H1 (cell line): ENCODE data around the gene BZW1. TPM values are rescaled to one million over a fixed set of nuclear protein-coding genes. Genes with fewer than 3 reads are reported as not detected.

ENCODE experiments used
- CTCF ChIA-PET: fragments of 300-600 bp; sonication (Branson Sonifier 250); formaldehyde crosslinking; loops from one replicate; lab custom pipeline; 2021; ENCODE audit not compliant: partially characterized antibody; lab: Charles Lee
- POLR2A ChIA-PET: fragments of 300-600 bp; sonication (Branson Sonifier 250); formaldehyde crosslinking; loops from one replicate; lab custom pipeline; 2021; ENCODE audit warnings: inconsistent platforms; ENCODE audit not compliant: partially characterized antibody; lab: Charles Lee
- DNase-seq, 2 experiments: peaks; one replicate each; pipeline versions ENCODE4 v3.0.0 to v3.0.0-alpha.2; 2010 to 2022; ENCODE audit warnings: low spot score in 2 of 2, low read depth in 1 of 2, mixed read lengths in 1 of 2
- FAIRE-seq: peaks from 2 replicates; lab custom pipeline; 2011; peaks lifted over from hg19 to GRCh38; lab: Jason Lieb, UNC
- H2AFZ ChIP-seq: 2 replicates; pipeline ENCODE4 v1.8.1; 2012; ENCODE audit warnings: low read length, inconsistent platforms
- H2AK5ac ChIP-seq: 2 replicates; pipeline ENCODE4 v1.6.1; 2013; ENCODE audit warnings: low read depth, low read length
- H2BK120ac ChIP-seq: replicated peaks from 2 replicates; pipeline ENCODE3; 2013; ENCODE audit warnings: low read depth, low read length, inconsistent platforms
- H2BK12ac ChIP-seq: 2 replicates; pipeline ENCODE4 v1.6.1; 2013; ENCODE audit warnings: low read depth, low read length
- H2BK15ac ChIP-seq: 2 replicates; pipeline ENCODE4 v1.6.1; 2013; ENCODE audit warnings: low read length
- H2BK20ac ChIP-seq: 2 replicates; pipeline ENCODE4 v1.6.1; 2013; ENCODE audit warnings: low read length
- H2BK5ac ChIP-seq: 2 replicates; pipeline ENCODE4 v1.6.1; 2013; ENCODE audit warnings: low read depth, low read length
- H3K14ac ChIP-seq: 2 replicates; pipeline ENCODE4 v1.6.1; 2013; ENCODE audit warnings: inconsistent platforms; ENCODE audit not compliant: insufficient read length
- H3K18ac ChIP-seq: 2 replicates; pipeline ENCODE4 v1.6.1; 2013; ENCODE audit warnings: low read length; ENCODE audit errors: extremely low read depth
- H3K23ac ChIP-seq: 2 replicates; pipeline ENCODE4 v1.6.1; 2013; ENCODE audit warnings: inconsistent platforms; ENCODE audit not compliant: insufficient read length
- H3K23me2 ChIP-seq: 2 replicates; pipeline ENCODE4 v1.6.1; 2013; ENCODE audit warnings: low read depth, low read length
- H3K27ac ChIP-seq: 2 replicates; pipeline ENCODE4 v1.6.1; 2011; ENCODE audit warnings: low read depth, low read length, inconsistent platforms
- H3K27me3 ChIP-seq, 4 experiments: replicated peaks in 1 of 4; 1 replicate in 1 of 4; 2 replicates in 3 of 4; pipeline versions ENCODE4 v1.6.1 to v1.8.1; 2011 to 2013; ENCODE audit warnings: low read length in 3 of 4, mild to moderate bottlenecking in 3 of 4, inconsistent platforms in 2 of 4, mixed read lengths in 2 of 4, moderate library complexity in 1 of 4; ENCODE audit not compliant: control insufficient read depth in 3 of 4, insufficient read depth in 3 of 4; ENCODE audit errors: extremely low read depth in 1 of 4
- H3K36me3 ChIP-seq, 4 experiments: 2 replicates each; pipeline versions ENCODE4 v1.6.1 to v1.8.1; 2011 to 2013; ENCODE audit warnings: mild to moderate bottlenecking in 4 of 4, low read length in 3 of 4, moderate library complexity in 2 of 4, control low read depth in 1 of 4, inconsistent platforms in 1 of 4; ENCODE audit not compliant: insufficient read depth in 4 of 4, control insufficient read depth in 2 of 4
- H3K4ac ChIP-seq: replicated peaks from 2 replicates; pipeline ENCODE3; 2013; ENCODE audit warnings: low read length, low read depth, mixed read lengths, inconsistent platforms; ENCODE audit not compliant: insufficient read length
- H3K4me1 ChIP-seq, 4 experiments: replicated peaks in 1 of 4; 1 replicate in 1 of 4; 2 replicates in 3 of 4; pipeline versions ENCODE4 v1.6.1 to v1.8.1; 2011 to 2013; ENCODE audit warnings: low read length in 3 of 4, inconsistent platforms in 2 of 4, mixed read lengths in 1 of 4; ENCODE audit not compliant: insufficient read depth in 4 of 4, control insufficient read depth in 3 of 4
- H3K4me2 ChIP-seq, 2 experiments: 2 replicates each; pipeline versions ENCODE4 v1.6.1 to v1.8.1; 2011 to 2013; ENCODE audit warnings: low read depth in 2 of 2, low read length in 2 of 2, control low read depth in 1 of 2, inconsistent platforms in 1 of 2, mild to moderate bottlenecking in 1 of 2; ENCODE audit not compliant: insufficient read depth in 1 of 2
- H3K4me3 ChIP-seq, 4 experiments: fragments of 200-600, 300-600 bp in 1 of 4; sonication (generic), shearing (Covaris generic), sonication (Bioruptor Twin) in 1 of 4; 2 replicates each; pipeline versions ENCODE4 v1.5.1 to v1.8.1; 2011 to 2016; ENCODE audit warnings: low read length in 4 of 4, low read depth in 3 of 4, control low read depth in 2 of 4, inconsistent platforms in 2 of 4, mild to moderate bottlenecking in 2 of 4, mixed read lengths in 1 of 4, moderate library complexity in 1 of 4; ENCODE audit not compliant: insufficient read depth in 2 of 4; ENCODE audit errors: extremely low read depth in 1 of 4
- H3K56ac ChIP-seq: replicated peaks from 2 replicates; pipeline ENCODE3; 2013; ENCODE audit warnings: low read depth, mild to moderate bottlenecking, mixed read lengths, low read length, inconsistent platforms; ENCODE audit not compliant: insufficient read length
- H3K79me1 ChIP-seq: 2 replicates; pipeline ENCODE4 v1.6.1; 2013; ENCODE audit warnings: low read depth, low read length, control low read depth
- H3K79me2 ChIP-seq, 2 experiments: 2 replicates each; pipeline versions ENCODE4 v1.6.1 to v1.8.1; 2012 to 2013; ENCODE audit warnings: low read length in 2 of 2, mild to moderate bottlenecking in 2 of 2, inconsistent platforms in 1 of 2; ENCODE audit not compliant: insufficient read depth in 2 of 2, control insufficient read depth in 1 of 2
- H3K9ac ChIP-seq, 4 experiments: replicated peaks in 1 of 4; 1 replicate in 1 of 4; 2 replicates in 3 of 4; pipeline versions ENCODE4 v1.6.1 to v1.8.1; 2011 to 2013; ENCODE audit warnings: low read depth in 3 of 4, low read length in 3 of 4, control low read depth in 2 of 4, mild to moderate bottlenecking in 2 of 4, moderate library complexity in 2 of 4, inconsistent platforms in 1 of 4; ENCODE audit errors: extremely low read depth in 1 of 4
- H3K9me3 ChIP-seq, 2 experiments: 2 replicates each; pipeline versions ENCODE4 v1.6.1 to v1.8.1; 2012 to 2013; ENCODE audit warnings: mild to moderate bottlenecking in 2 of 2, moderate library complexity in 2 of 2, control low read depth in 1 of 2, inconsistent platforms in 1 of 2, low read depth in 1 of 2, low read length in 1 of 2, mixed read lengths in 1 of 2; ENCODE audit not compliant: insufficient read depth in 2 of 2
- H4K20me1 ChIP-seq, 2 experiments: replicated peaks in 1 of 2; 2 replicates each; pipeline versions ENCODE3 to v1.8.1; 2011 to 2013; ENCODE audit warnings: inconsistent platforms in 2 of 2, low read length in 2 of 2, mild to moderate bottlenecking in 1 of 2; ENCODE audit not compliant: insufficient read depth in 2 of 2, control insufficient read depth in 1 of 2
- H4K5ac ChIP-seq: 2 replicates; pipeline ENCODE4 v1.6.1; 2013; ENCODE audit warnings: low read length, low read depth, mixed read lengths, inconsistent platforms; ENCODE audit not compliant: insufficient read length
- H4K8ac ChIP-seq: 2 replicates; pipeline ENCODE4 v1.8.0; 2013; ENCODE audit warnings: mild to moderate bottlenecking, moderate library complexity, low read length, inconsistent platforms; ENCODE audit not compliant: insufficient read depth; ENCODE audit errors: extremely low read depth
- H4K91ac ChIP-seq: replicated peaks from 2 replicates; pipeline ENCODE3; 2013; ENCODE audit warnings: low read length, mixed read lengths, inconsistent platforms; ENCODE audit not compliant: insufficient read length
- CEBPB ChIP-seq: IDR thresholded peaks from 2 replicates; pipeline ENCODE4 v1.6.1; 2012; ENCODE audit warnings: low read depth, low read length
- E2F6 ChIP-seq: IDR thresholded peaks from 2 replicates; pipeline ENCODE4 v1.6.1; 2012; ENCODE audit warnings: inconsistent platforms
- NANOG ChIP-seq: IDR thresholded peaks from 2 replicates; pipeline ENCODE4 v1.6.1; 2011; ENCODE audit warnings: low read length, low read depth, mild to moderate bottlenecking, inconsistent platforms; ENCODE audit not compliant: insufficient read depth, poor library complexity, severe bottlenecking
- SAP30 ChIP-seq: fragments of 300-600 bp; sonication (generic); IDR thresholded peaks from 2 replicates; pipeline ENCODE4 v1.7.1; 2012; ENCODE audit warnings: low read length, moderate library complexity, mild to moderate bottlenecking, inconsistent platforms; ENCODE audit not compliant: insufficient read depth, insufficient replicate concordance
- WGBS, 2 experiments: shearing (Covaris generic) in 1 of 2; methylation state at CpG; one replicate each; pipeline versions ENCODE4 v1.1.6 to v1.1.7; 2013 to 2015; ENCODE audit warnings: low lambda C conversion rate in 2 of 2, mixed read lengths in 2 of 2, inconsistent platforms in 1 of 2, low coverage in 1 of 2, missing lambda C conversion rate in 1 of 2; ENCODE audit not compliant: insufficient replicate concordance in 2 of 2, insufficient coverage in 1 of 2, insufficient read length in 1 of 2; ENCODE audit errors: extremely low coverage in 1 of 2, missing lambda C conversion rate in 1 of 2; 5-methylcytosine and 5-hydroxymethylcytosine counted together
- polyA plus RNA-seq, 7 experiments: library from polyadenylated mRNA; depleted of rRNA in 3 of 7; stranded (reverse) in 5 of 7; unstranded in 2 of 7; fragments of >200 nt in 5 of 7; fragments of 200-250 nt in 2 of 7; gene quantifications; 1 replicate in 5 of 7; 2 replicates in 1 of 7; 4 replicates in 1 of 7; pipeline versions ENCODE4 v1.2.1 to v1.2.3, GENCODE V29; 2011 to 2013; ENCODE audit warnings: missing spikeins in 2 of 7, mixed read lengths in 2 of 7
- total RNA-seq: library from RNA; stranded (reverse); fragmentation: NEBNext Ultra II Directional; extraction: Animal tissue kit (Norgen Biotek cat#: 25700); gene quantifications from 2 replicates; pipeline ENCODE4 v1.2.1, GENCODE V29; 2021

The BZW1 gene
- total and polyA plus RNA-seq, 2 of the 8 experiments (the other 6 are each of a cell fraction or from before 2014, with no cell fraction given): 152 to 335 TPM

GRCh38 chr2:200787351-200788120 lies 24.2 kb upstream of the BZW1 start:
- DNase-seq: no peak
- H3K9ac ChIP-seq: no peak overlapping the region
- TF ChIP-seq CEBPB: no peak
- TF ChIP-seq E2F6: no peak
- TF ChIP-seq NANOG: no peak
- TF ChIP-seq SAP30: no peak

More at GRCh38 chr2:200787351-200788120, 24.2 kb upstream of the BZW1 start:
- H3K18ac ChIP-seq: no peak overlapping the region
- no peak overlapping the region for H3K4me3 ChIP-seq
- H4K91ac ChIP-seq: no peak overlapping the region
- no peak overlapping the region for H3K14ac ChIP-seq
- H4K8ac ChIP-seq: no peak overlapping the region
- no peaks in the 10 kb centered on the region for H4K20me1 ChIP-seq
- H3K27ac ChIP-seq: no peak overlapping the region
- no peak for FAIRE-seq
- H3K9me3 ChIP-seq: no peaks in the 10 kb centered on the region
- peaks cover 2 to 9% (median 4%) of the 10 kb centered on the region in 4 experiments; a peak in 5 of 7 replicates for H3K4me1 ChIP-seq
- ChIA-PET CTCF (interaction anchor here (0.7 kb wide), 2 partner anchors 9 to 21 kb away, joined by 3 to 8 read pairs; no protein-coding TSS in a partner anchor), POLR2A (no interaction called here)
- H2BK5ac ChIP-seq: no peak overlapping the region
- H3K56ac ChIP-seq: no peak overlapping the region
- H2BK15ac ChIP-seq: no peak overlapping the region
- H3K27me3 ChIP-seq: no peaks in the 10 kb centered on the region
- H3K23ac ChIP-seq: no peak overlapping the region
- H2AFZ ChIP-seq: peak overlapping the region; percentile 82
- no peaks in the 10 kb centered on the region for H3K79me1 ChIP-seq
- no peak overlapping the region for H3K4me2 ChIP-seq
- H3K4ac ChIP-seq: no peak overlapping the region
- H3K36me3 ChIP-seq: no peaks in the 10 kb centered on the region
- H2AK5ac ChIP-seq: no peak overlapping the region
- peak overlapping the region; percentile 8; the same call in 1 of the 2 replicates for H2BK20ac ChIP-seq
- WGBS, 2 experiments: 91% methylated on average over 16 of the region's 16 CpGs; no CpG with 5 or more reads in 1 of the 2 experiments
- no peak overlapping the region for H2BK120ac ChIP-seq
- H2BK12ac ChIP-seq: no peak overlapping the region
- no peaks in the 10 kb centered on the region; the same call in 1 of the 2 replicates for H3K23me2 ChIP-seq
- no peak overlapping the region for H4K5ac ChIP-seq
- H3K79me2 ChIP-seq: no peaks in the 10 kb centered on the region
